ENCODE results near the gene MRGPRF.
"Not testable (repeated sequence)": the region's sequence is repeated elsewhere in the genome, so short reads cannot be mapped to it uniquely, and the experiment has no call there.

DNA sequence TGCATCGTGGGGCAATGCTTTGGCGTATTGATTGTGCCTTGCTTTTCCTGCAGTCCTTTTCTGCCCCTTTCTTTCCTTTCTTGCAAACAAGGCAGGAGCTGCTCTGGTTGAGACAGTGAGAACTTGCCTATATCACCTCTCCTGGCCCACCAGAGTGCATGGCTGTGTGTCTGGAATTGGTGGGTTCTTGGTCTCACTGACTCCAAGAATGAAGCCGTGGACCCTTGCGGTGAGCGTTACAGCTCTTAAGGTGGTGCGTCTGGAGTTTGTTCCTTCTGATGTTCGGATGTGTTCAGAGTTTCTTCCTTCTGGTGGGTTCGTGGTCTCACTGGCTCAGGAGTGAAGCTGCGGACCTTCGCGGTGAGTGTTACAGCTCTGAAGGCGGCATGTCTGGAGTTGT is 39.3 kb downstream of the MRGPRF start:
- not testable (repeated sequence) for TF ChIP-seq TAF1 (IDR thresholded peaks at IDR 0.05; ENCODE audit: low read depth, low read length); POLR2AphosphoS5 (IDR thresholded peaks at IDR 0.05; ENCODE audit: low read depth, low read length); POLR2A (IDR thresholded peaks at IDR 0.05; ENCODE audit: low read depth, low read length); PAX5 (IDR thresholded peaks at IDR 0.05; ENCODE audit: insufficient read depth, low read length, severe bottlenecking); SPI1 (IDR thresholded peaks at IDR 0.05; ENCODE audit: low read depth, low read length)
